Mesendoderm (in vitro differentiated cells): ENCODE data around the gene DOCK2.

Experiments used
- DNase-seq: peaks from one replicate; pipeline ENCODE4 v3.0.0; 2013
- H2AK5ac ChIP-seq: 2 replicates; pipeline ENCODE4 v1.6.1; 2013; ENCODE audit warnings: low read length, inconsistent platforms
- H2BK120ac ChIP-seq: 2 replicates; pipeline ENCODE4 v1.6.1; 2013; ENCODE audit warnings: low read depth, mild to moderate bottlenecking, low read length, moderate library complexity, mixed read lengths
- H2BK15ac ChIP-seq: replicated peaks from 2 replicates; pipeline ENCODE4 v1.6.1; 2013; ENCODE audit warnings: low read depth, mild to moderate bottlenecking, moderate library complexity
- H2BK5ac ChIP-seq: 2 replicates; pipeline ENCODE4 v1.6.1; 2013; ENCODE audit warnings: low read length, inconsistent platforms
- H3K18ac ChIP-seq: 2 replicates; pipeline ENCODE4 v1.6.1; 2013; ENCODE audit warnings: mild to moderate bottlenecking, low read length, mixed read lengths
- H3K23ac ChIP-seq: one replicate; pipeline ENCODE4 v1.6.1; 2013; ENCODE audit warnings: low read length
- H3K27ac ChIP-seq: 2 replicates; pipeline ENCODE4 v1.5.1; 2013; ENCODE audit warnings: low read depth, mild to moderate bottlenecking, inconsistent platforms, low read length, moderate library complexity
- H3K27me3 ChIP-seq: 2 replicates; pipeline ENCODE4 v1.6.1; 2013; ENCODE audit warnings: low read length, control low read depth, mild to moderate bottlenecking, inconsistent platforms; ENCODE audit not compliant: insufficient read depth, poor library complexity
- H3K36me3 ChIP-seq: 2 replicates; pipeline ENCODE4 v1.6.1; 2013; ENCODE audit warnings: low read length, inconsistent platforms; ENCODE audit not compliant: control insufficient read depth, insufficient read depth
- H3K4ac ChIP-seq: one replicate; pipeline ENCODE4 v1.6.1; 2013; ENCODE audit warnings: low read depth, mild to moderate bottlenecking, low read length, moderate library complexity
- H3K4me1 ChIP-seq: 2 replicates; pipeline ENCODE4 v1.6.1; 2013; ENCODE audit warnings: low read depth, low read length, inconsistent platforms; ENCODE audit not compliant: control insufficient read depth
- H3K4me2 ChIP-seq: 2 replicates; pipeline ENCODE4 v1.6.1; 2013; ENCODE audit warnings: low read length
- H3K4me3 ChIP-seq: 2 replicates; pipeline ENCODE4 v1.5.1; 2013; ENCODE audit warnings: mild to moderate bottlenecking, low read length
- H3K56ac ChIP-seq: one replicate; pipeline ENCODE4 v1.6.1; 2013; ENCODE audit warnings: low read length
- H3K79me1 ChIP-seq: 2 replicates; pipeline ENCODE4 v1.6.1; 2013; ENCODE audit warnings: low read length, inconsistent platforms
- H3K79me2 ChIP-seq: 2 replicates; pipeline ENCODE4 v1.6.1; 2013; ENCODE audit warnings: mild to moderate bottlenecking, low read length; ENCODE audit not compliant: control insufficient read depth, insufficient read depth
- H3K9ac ChIP-seq: 2 replicates; pipeline ENCODE4 v1.6.1; 2013; ENCODE audit warnings: low read length, inconsistent platforms
- H4K5ac ChIP-seq: one replicate; pipeline ENCODE4 v1.6.1; 2013; ENCODE audit warnings: low read length
- H4K8ac ChIP-seq: one replicate; pipeline ENCODE4 v1.6.1; 2013; ENCODE audit warnings: low read depth, mild to moderate bottlenecking, control low read depth, low read length, moderate library complexity
- WGBS: extraction: QIAGEN DNeasy Blood & Tissue Kit; methylation state at CpG from one replicate; pipeline ENCODE4 v1.1.7; 2013; ENCODE audit warnings: low lambda C conversion rate, missing lambda C conversion rate; ENCODE audit not compliant: insufficient coverage; ENCODE audit errors: extremely low coverage; 5-methylcytosine and 5-hydroxymethylcytosine counted together

The DOCK2 gene

DNA sequence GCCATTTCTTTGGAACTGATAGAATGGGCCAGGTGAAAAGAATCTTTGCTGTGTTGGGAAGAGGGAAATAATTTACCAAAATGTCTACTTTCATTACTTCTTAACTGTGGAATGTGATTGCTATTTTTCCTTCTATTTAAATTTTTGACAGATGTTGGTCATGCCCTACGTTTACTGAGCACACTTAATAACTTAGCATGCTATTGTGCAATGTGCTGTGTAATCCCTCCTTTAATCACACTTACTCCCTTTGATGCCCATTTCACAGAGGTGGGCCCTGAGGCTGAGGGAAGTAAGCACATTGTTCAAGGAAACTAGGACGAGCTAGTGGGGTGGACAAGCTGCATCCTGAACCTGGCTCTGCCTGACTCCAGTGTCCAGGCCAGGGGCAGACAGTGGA is 391.0 kb downstream of the DOCK2 start:
- Histone ChIP-seq H3K79me2 (no peaks in the 10 kb centered on the region), H3K4me1 (no peaks in the 10 kb centered on the region), H3K4me2 (no peak overlapping the region), H4K5ac (no peak overlapping the region), H2AK5ac (no peak overlapping the region), H3K18ac (no peak overlapping the region), H3K27me3 (no peaks in the 10 kb centered on the region), H3K4me3 (no peak overlapping the region), H3K9ac (no peak overlapping the region), H2BK5ac (no peak overlapping the region), H3K4ac (no peak overlapping the region), H2BK15ac (no peak overlapping the region), H3K36me3 (no peaks in the 10 kb centered on the region), H4K8ac (no peak overlapping the region), H3K79me1 (no peaks in the 10 kb centered on the region), H3K27ac (no peak overlapping the region), H3K56ac (no peak overlapping the region), H2BK120ac (no peak overlapping the region), H3K23ac (no peak overlapping the region)
- no peak for DNase-seq
- WGBS, result no CpG with 5 or more reads among the region's 2 CpGs

DNA sequence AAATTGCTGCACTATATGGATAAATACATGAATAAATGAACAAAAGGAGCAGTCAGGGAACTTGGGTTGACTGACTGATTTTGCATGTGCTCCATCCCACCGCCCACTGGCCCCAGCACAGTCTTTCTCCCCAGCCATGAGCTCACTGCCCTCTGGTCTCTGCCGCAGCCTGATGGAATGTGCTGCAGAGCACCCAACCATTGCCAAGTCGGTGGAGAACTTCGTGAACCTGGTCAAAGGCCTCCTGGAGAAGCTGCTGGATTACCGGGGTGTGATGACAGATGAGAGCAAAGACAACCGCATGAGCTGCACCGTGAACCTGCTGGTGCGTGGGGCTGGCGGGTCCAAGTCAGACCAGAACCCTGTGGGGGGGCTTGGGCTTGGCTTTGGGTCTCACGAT is 397.2 kb downstream of the DOCK2 start:
- Histone ChIP-seq H2BK15ac (no peak overlapping the region), H3K4me2 (no peak overlapping the region), H2BK120ac (no peak overlapping the region), H3K23ac (no peak overlapping the region), H3K79me2 (no peaks in the 10 kb centered on the region), H2BK5ac (no peak overlapping the region), H4K5ac (no peak overlapping the region), H2AK5ac (no peak overlapping the region), H4K8ac (no peak overlapping the region), H3K27ac (no peak overlapping the region), H3K4ac (no peak overlapping the region), H3K9ac (no peak overlapping the region), H3K4me3 (no peak overlapping the region), H3K18ac (no peak overlapping the region), H3K79me1 (no peaks in the 10 kb centered on the region), H3K27me3 (no peaks in the 10 kb centered on the region), H3K36me3 (no peaks in the 10 kb centered on the region), H3K4me1 (no peaks in the 10 kb centered on the region), H3K56ac (no peak overlapping the region)
- WGBS, result no CpG with 5 or more reads among the region's 10 CpGs
- no peak for DNase-seq

DNA sequence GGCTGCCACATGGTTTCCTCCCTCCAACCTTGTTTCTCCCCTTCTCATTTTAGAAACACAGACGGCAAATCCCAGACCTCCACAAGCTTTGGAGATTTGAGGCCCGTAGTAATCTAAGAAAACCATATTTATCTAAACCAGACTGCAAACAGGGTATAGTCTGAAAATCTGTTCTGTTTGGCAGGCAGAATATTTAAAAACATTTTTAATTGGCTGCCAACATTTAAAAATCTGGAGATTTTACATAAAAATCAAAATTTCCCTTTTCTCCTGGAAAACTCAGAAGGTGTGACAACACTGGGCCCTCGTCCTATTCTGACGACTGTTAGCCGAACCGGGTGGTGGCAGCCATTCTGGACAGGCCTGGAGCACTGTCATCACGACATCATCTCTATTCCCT is 401.2 kb downstream of the DOCK2 start:
- WGBS, result no CpG with 5 or more reads among the region's 7 CpGs
- H3K23ac ChIP-seq, result no peak overlapping the region
- H3K4me2 ChIP-seq, result no peak overlapping the region
- H3K4me1 ChIP-seq, result no peaks in the 10 kb centered on the region
- no peak overlapping the region for H3K27ac ChIP-seq
- H2BK15ac ChIP-seq, result no peak overlapping the region
- no peak overlapping the region for H4K8ac ChIP-seq
- H3K36me3 ChIP-seq, result no peaks in the 10 kb centered on the region
- no peaks in the 10 kb centered on the region for H3K27me3 ChIP-seq
- H3K4ac ChIP-seq, result no peak overlapping the region
- no peaks in the 10 kb centered on the region for H3K79me2 ChIP-seq
- H4K5ac ChIP-seq, result no peak overlapping the region
- no peak overlapping the region for H3K9ac ChIP-seq
- no peak overlapping the region for H3K56ac ChIP-seq
- H2BK5ac ChIP-seq, result no peak overlapping the region
- DNase-seq, result no peak
- no peak overlapping the region for H2BK120ac ChIP-seq
- no peak overlapping the region for H3K18ac ChIP-seq
- H3K4me3 ChIP-seq, result no peak overlapping the region
- H2AK5ac ChIP-seq, result no peak overlapping the region
- no peaks in the 10 kb centered on the region for H3K79me1 ChIP-seq

DNA sequence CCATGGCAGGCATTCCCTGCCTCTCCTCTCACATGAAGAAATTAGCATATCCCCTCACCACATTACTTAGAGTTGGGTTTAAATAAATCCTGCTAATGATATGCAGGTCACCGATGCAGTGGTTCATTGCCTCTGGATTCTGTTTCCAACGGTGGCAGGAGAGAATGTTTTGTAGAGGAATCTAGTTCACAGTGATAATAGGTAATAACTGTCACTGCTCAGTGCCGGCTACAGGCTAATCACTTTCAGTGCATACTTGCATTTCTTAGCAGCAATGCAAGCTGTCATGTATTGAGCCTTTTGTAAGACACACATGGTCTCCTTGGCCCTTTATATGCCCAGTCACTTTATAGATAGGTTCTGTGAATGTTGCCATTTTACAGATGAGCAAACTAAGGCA is 402.8 kb downstream of the DOCK2 start:
- Histone ChIP-seq H3K18ac (no peak overlapping the region), H3K4ac (no peak overlapping the region), H3K36me3 (no peaks in the 10 kb centered on the region), H2BK120ac (no peak overlapping the region), H3K79me2 (no peaks in the 10 kb centered on the region), H3K4me2 (no peak overlapping the region), H3K27me3 (no peaks in the 10 kb centered on the region), H4K8ac (no peak overlapping the region), H3K4me3 (no peak overlapping the region), H3K4me1 (no peaks in the 10 kb centered on the region), H3K79me1 (no peaks in the 10 kb centered on the region), H3K23ac (no peak overlapping the region), H2BK15ac (no peak overlapping the region), H3K56ac (no peak overlapping the region), H2BK5ac (no peak overlapping the region), H4K5ac (no peak overlapping the region), H3K27ac (no peak overlapping the region), H2AK5ac (no peak overlapping the region), H3K9ac (no peak overlapping the region)
- no peak for DNase-seq
- WGBS, result no CpG with 5 or more reads among the region's 3 CpGs

DNA sequence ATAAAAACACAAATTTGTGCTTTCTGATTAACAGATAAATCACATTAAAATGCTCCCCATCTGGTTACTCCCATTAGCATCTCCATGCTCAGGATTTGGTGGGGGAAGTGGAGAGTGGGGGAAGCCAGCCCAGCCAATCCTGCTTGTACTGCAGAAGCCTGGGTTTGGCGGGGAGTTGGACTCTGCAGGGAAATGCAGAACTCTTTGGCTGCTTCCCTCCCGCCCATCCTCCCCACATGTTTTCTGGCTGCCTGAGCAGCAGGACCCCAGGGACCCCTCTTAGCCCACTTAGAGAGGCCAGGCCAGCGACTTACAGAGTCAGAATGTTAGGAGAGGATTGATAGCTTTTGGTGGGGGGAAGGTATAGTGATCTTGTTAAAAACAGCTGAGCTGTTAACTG is 409.2 kb downstream of the DOCK2 start:
- H3K4me2 ChIP-seq, result no peak overlapping the region
- no peak overlapping the region for H3K27ac ChIP-seq
- H3K4ac ChIP-seq, result no peak overlapping the region
- H2BK120ac ChIP-seq, result no peak overlapping the region
- H3K9ac ChIP-seq, result no peak overlapping the region
- WGBS, result no CpG with 5 or more reads among the region's 3 CpGs
- H3K79me2 ChIP-seq, result no peaks in the 10 kb centered on the region
- no peak overlapping the region for H2AK5ac ChIP-seq
- H3K79me1 ChIP-seq, result no peaks in the 10 kb centered on the region
- H3K56ac ChIP-seq, result no peak overlapping the region
- H2BK5ac ChIP-seq, result no peak overlapping the region
- H3K23ac ChIP-seq, result no peak overlapping the region
- DNase-seq, result no peak
- H2BK15ac ChIP-seq, result no peak overlapping the region
- H3K27me3 ChIP-seq, result no peaks in the 10 kb centered on the region
- no peak overlapping the region for H3K18ac ChIP-seq
- H4K8ac ChIP-seq, result no peak overlapping the region
- H3K4me1 ChIP-seq, result no peaks in the 10 kb centered on the region
- H3K4me3 ChIP-seq, result no peak overlapping the region
- H4K5ac ChIP-seq, result no peak overlapping the region
- no peaks in the 10 kb centered on the region for H3K36me3 ChIP-seq

DNA sequence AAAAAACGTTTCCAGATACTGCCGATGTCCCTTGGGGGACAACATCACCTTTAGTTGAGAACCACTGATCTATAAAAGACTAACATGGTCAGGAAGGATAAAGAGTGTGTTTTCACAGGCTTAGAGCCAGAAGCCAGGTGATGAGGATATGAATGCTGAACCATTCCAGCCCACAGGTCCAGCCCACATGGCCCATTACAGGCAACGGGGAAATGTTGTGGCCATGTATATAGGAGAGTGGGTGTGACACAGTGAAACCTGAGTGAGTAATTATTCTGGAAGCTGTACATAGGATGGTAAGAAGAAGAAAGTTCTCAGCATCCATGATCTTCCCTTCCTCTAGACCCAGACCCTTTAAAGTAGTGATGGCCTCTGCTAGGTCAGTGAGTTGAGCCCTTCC is 412.6 kb downstream of the DOCK2 start:
- Histone ChIP-seq H2AK5ac (no peak overlapping the region), H3K4me3 (no peak overlapping the region), H3K4me2 (no peak overlapping the region), H4K8ac (no peak overlapping the region), H2BK5ac (no peak overlapping the region), H3K79me1 (no peaks in the 10 kb centered on the region), H3K18ac (no peak overlapping the region), H2BK15ac (no peak overlapping the region), H3K36me3 (no peaks in the 10 kb centered on the region), H3K27me3 (no peaks in the 10 kb centered on the region), H3K4me1 (no peaks in the 10 kb centered on the region), H3K23ac (no peak overlapping the region), H3K4ac (no peak overlapping the region), H3K27ac (no peak overlapping the region), H4K5ac (no peak overlapping the region), H3K79me2 (no peaks in the 10 kb centered on the region), H3K56ac (no peak overlapping the region), H2BK120ac (no peak overlapping the region), H3K9ac (no peak overlapping the region)
- no CpG with 5 or more reads among the region's 3 CpGs for WGBS
- DNase-seq, result no peak
